GM23338 (cell line): ENCODE data around the gene LMF1.

Experiments
- CREB1 ChIP-seq: fragments of 250-450 bp; sonication (Bioruptor Pico); IDR thresholded peaks from 2 replicates; pipeline ENCODE4 v1.5.0; 2020; ENCODE audit warnings: low read depth, mild to moderate bottlenecking, moderate library complexity
- CTCF ChIP-seq, 2 experiments: fragments of 200-600 bp in 1 of 2; sonication (generic) in 1 of 2; conservative IDR thresholded peaks; 2 replicates each; pipeline versions ENCODE4 v1.5.1 to v1.6.1; 2016 to 2017; ENCODE audit warnings: antibody characterized with exemption in 2 of 2, low read depth in 2 of 2, mild to moderate bottlenecking in 2 of 2, moderate library complexity in 1 of 2
- ETS1 ChIP-seq: IDR thresholded peaks from 2 replicates; pipeline ENCODE4 v1.6.1; 2016; ENCODE audit warnings: antibody characterized with exemption
- EZH2 ChIP-seq: fragments of 200-600 bp; sonication (generic); IDR thresholded peaks from one replicate; pipeline ENCODE4 v1.8.0; 2017; ENCODE audit warnings: antibody characterized with exemption, mild to moderate bottlenecking, low read depth; ENCODE audit not compliant: unreplicated experiment

GRCh38 chr16:1019231-1020090 lies 48.7 kb upstream of the LMF1 start:
- TF ChIP-seq CTCF (conservative IDR thresholded peaks at IDR 0.05; ENCODE audit: low read depth in 2 of 2) (no peak), CREB1 (no peak), ETS1 (no peak), EZH2 (no peak)
